Prostate gland (tissue), 2 donors: ENCODE measurements around the gene ENTPD1. TPM values are rescaled to one million over a fixed set of nuclear protein-coding genes. Genes with fewer than 3 reads are reported as not detected.
"Not testable (repeated sequence)": the region's sequence is repeated elsewhere in the genome, so short reads cannot be mapped to it uniquely, and the experiment has no call there.

Experiments
- DNase-seq: peaks from one replicate; pipeline ENCODE4 v3.0.0-alpha.2; 2019; ENCODE audit warnings: low spot score
- H3K27ac ChIP-seq, 2 donors: fragments of 200-600 bp; sonication (generic); 2 replicates each; pipeline ENCODE4 v1.5.1; 2017 to 2019
- H3K27me3 ChIP-seq: fragments of 200-600 bp; sonication (generic); replicated peaks from 2 replicates; pipeline ENCODE4 v1.5.1; 2019; ENCODE audit not compliant: insufficient read depth
- H3K36me3 ChIP-seq, 2 donors: fragments of 200-600 bp; sonication (generic); 1 replicate in 1 of 2; 2 replicates in 1 of 2; pipeline versions ENCODE4 v1.5.1 to v1.8.1; 2017 to 2019
- H3K4me1 ChIP-seq: fragments of 200-600 bp; sonication (generic); replicated peaks from 2 replicates; pipeline ENCODE4 v1.5.1; 2019
- H3K4me3 ChIP-seq, 2 donors: fragments of 200-600 bp; sonication (generic); 2 replicates each; pipeline ENCODE4 v1.5.1; 2017 to 2019
- H3K9me3 ChIP-seq: fragments of 200-600 bp; sonication (generic); 2 replicates; pipeline ENCODE4 v1.5.1; 2017
- POLR2A ChIP-seq: fragments of 450-650 bp; IDR thresholded peaks from one replicate; pipeline ENCODE4 v1.6.1; 2016; ENCODE audit warnings: antibody characterized with exemption, mild to moderate bottlenecking
- POLR2AphosphoS5 ChIP-seq: sonication (generic); formaldehyde crosslinking; IDR thresholded peaks from one replicate; pipeline ENCODE4 v1.6.1; 2017; ENCODE audit warnings: antibody characterized with exemption
- WGBS: methylation state at CpG from one replicate; pipeline ENCODE4 v1.1.5; 2018; 5-methylcytosine and 5-hydroxymethylcytosine counted together
- intact Hi-C: fragments of 100-400 bp; cut with DNase I; formaldehyde crosslinking; loops from one replicate; pipeline ENCODE4 v1.14.2; 2022
- total RNA-seq, 2 donors: library from RNA; depleted of rRNA; stranded (reverse); fragments of >200 nt; gene quantifications; one replicate each; pipeline ENCODE4 v1.1.0, GENCODE V29; 2016
- TF ChIP-seq, protein P1 (sequence below), 4 experiments: fragments of 200-600 bp in 2 of 4; fragments of 450-650 bp in 2 of 4; sonication (generic) in 2 of 4; IDR thresholded peaks; 1 replicate in 3 of 4; 2 replicates in 1 of 4; pipeline ENCODE4 v1.5.1; 2016 to 2019; ENCODE audit warnings: antibody characterized with exemption in 4 of 4, mild to moderate bottlenecking in 2 of 4, moderate library complexity in 2 of 4

ENTPD1 gene
- total RNA-seq, 2 donors from 2014 or later, result 7.0 to 9.3 TPM

DNA sequence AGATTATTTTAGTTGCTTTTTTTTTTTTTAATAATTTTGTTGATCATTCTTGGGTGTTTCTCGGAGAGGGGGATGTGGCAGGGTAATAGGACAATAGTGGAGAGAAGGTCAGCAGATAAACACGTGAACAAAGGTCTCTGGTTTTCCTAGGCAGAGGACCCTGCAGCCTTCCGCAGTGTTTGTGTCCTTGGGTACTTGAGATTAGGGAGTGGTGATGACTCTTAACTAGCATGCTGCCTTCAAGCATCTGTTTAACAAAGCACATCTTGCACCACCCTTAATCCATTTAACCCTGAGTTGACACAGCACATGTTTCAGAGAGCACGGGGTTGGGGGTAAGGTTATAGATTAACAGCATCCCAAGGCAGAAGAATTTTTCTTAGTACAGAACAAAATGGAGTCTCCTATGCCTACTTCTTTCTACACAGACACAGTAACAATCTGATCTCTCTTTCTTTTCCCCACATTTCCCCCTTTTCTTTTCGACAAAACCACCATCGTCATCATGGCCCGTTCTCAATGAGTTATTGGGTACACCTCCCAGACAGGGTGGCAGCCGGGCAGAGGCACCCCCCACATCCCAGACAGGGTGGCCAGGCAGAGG lies 52.8 kb downstream of the ENTPD1 start:
- H3K36me3 ChIP-seq, H3K4me3 ChIP-seq, H3K4me1 ChIP-seq, intact Hi-C loops, H3K27ac ChIP-seq, H3K27me3 ChIP-seq, H3K9me3 ChIP-seq, DNase-seq: not testable (repeated sequence)
- 91% methylated on average over 8 of the region's 8 CpGs for WGBS

DNA sequence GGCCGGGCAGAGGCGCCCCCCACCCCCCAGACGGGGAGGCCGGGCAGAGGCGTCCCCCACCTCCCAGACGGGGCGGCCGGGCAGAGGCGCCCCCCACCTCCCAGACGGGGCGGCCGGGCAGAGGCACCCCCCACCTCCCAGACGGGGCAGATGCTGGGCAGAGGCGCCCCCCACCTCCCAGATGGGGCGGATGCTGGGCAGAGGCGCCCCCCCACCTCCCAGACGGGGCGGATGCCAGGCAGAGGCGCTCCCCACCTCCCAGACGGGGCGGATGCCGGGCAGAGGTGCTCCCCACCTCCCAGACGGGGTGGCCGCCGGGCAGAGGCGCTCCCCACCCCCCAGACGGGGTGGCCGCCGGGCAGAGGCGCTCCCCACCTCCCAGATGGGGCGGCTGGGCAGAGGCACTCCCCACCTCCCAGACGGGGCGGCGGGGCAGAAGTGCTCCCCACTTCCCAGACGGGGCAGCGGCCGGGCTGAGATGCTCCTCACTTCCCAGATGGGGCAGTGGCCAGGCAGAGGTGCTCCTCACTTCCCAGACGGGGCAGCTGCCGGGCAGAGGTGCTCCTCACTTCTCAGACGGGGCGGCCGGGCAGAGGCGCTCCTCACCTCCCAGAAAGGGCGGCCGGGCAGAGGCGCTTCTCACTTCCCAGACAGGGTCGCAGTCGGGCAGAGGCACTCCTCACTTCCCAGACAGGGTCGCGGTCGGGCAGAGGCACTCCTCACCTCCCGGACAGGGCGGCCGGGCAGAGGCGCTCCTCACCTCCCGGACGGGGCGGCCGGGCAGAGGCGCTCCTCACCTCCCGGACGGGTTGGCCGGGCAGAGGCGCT lies 53.6 kb downstream of the ENTPD1 start:
- no peaks in the 10 kb centered on the region for H3K4me1 ChIP-seq
- TF ChIP-seq POLR2AphosphoS5, result no peak
- TF ChIP-seq, protein P1, sequence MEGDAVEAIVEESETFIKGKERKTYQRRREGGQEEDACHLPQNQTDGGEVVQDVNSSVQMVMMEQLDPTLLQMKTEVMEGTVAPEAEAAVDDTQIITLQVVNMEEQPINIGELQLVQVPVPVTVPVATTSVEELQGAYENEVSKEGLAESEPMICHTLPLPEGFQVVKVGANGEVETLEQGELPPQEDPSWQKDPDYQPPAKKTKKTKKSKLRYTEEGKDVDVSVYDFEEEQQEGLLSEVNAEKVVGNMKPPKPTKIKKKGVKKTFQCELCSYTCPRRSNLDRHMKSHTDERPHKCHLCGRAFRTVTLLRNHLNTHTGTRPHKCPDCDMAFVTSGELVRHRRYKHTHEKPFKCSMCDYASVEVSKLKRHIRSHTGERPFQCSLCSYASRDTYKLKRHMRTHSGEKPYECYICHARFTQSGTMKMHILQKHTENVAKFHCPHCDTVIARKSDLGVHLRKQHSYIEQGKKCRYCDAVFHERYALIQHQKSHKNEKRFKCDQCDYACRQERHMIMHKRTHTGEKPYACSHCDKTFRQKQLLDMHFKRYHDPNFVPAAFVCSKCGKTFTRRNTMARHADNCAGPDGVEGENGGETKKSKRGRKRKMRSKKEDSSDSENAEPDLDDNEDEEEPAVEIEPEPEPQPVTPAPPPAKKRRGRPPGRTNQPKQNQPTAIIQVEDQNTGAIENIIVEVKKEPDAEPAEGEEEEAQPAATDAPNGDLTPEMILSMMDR (IDR thresholded peaks at IDR 0.05), result no peak
- TF ChIP-seq POLR2A, result no peak
- intact Hi-C loops, result no loop called here
- no peak for DNase-seq
- 96% methylated on average over 49 of the region's 64 CpGs for WGBS
- no peaks in the 10 kb centered on the region for H3K9me3 ChIP-seq
- no peak overlapping the region for H3K27ac ChIP-seq
- H3K4me3 ChIP-seq, result no peak overlapping the region
- no peaks in the 10 kb centered on the region for H3K36me3 ChIP-seq
- no peaks in the 10 kb centered on the region for H3K27me3 ChIP-seq

DNA sequence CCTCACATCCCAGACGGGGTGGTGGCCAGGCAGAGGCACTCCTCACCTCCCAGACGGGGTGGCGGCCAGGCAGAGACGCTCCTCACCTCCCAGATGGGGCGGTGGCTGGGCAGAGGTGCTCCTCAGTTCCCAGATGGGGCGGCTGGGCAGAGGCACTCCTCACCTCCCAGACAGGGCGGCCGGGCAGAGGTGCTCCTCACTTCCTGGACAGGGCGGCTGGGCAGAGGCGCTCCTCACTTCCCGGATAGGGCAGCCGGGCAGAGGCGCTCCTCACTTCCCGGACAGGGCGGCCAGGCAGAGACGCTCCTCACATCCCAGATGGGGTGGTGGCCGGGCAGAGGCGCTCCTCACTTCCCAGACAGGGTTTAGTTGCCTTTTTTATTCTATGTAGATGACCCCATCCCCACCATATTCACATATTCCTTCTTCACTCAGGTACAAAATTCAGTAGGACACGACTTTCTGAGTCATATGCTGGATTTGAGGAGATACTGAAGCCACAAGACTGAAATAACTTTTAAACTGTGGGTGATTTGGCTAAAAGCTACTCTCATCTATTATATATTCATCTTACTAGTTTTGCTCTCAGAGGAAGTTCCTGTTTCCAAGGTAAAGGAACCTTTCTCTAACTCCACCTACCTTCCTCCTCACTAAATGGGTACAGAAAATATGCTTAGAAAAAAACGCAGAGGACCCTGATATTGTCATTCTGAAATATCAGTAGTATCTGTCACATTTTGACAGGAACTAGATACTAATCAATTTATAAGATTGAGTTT lies 54.4 kb downstream of the ENTPD1 start:
- intact Hi-C loops, result no loop called here
- TF ChIP-seq POLR2AphosphoS5, result no peak
- TF ChIP-seq, protein P1 (IDR thresholded peaks at IDR 0.05), result no peak
- TF ChIP-seq POLR2A, result no peak
- no peak overlapping the region for H3K27ac ChIP-seq
- WGBS, result 88% methylated on average over 20 of the region's 20 CpGs
- no peaks in the 10 kb centered on the region for H3K4me1 ChIP-seq
- DNase-seq, result no peak
- no peaks in the 10 kb centered on the region for H3K36me3 ChIP-seq
- no peaks in the 10 kb centered on the region for H3K27me3 ChIP-seq
- H3K4me3 ChIP-seq, result no peak overlapping the region
- H3K9me3 ChIP-seq, result no peaks in the 10 kb centered on the region

DNA sequence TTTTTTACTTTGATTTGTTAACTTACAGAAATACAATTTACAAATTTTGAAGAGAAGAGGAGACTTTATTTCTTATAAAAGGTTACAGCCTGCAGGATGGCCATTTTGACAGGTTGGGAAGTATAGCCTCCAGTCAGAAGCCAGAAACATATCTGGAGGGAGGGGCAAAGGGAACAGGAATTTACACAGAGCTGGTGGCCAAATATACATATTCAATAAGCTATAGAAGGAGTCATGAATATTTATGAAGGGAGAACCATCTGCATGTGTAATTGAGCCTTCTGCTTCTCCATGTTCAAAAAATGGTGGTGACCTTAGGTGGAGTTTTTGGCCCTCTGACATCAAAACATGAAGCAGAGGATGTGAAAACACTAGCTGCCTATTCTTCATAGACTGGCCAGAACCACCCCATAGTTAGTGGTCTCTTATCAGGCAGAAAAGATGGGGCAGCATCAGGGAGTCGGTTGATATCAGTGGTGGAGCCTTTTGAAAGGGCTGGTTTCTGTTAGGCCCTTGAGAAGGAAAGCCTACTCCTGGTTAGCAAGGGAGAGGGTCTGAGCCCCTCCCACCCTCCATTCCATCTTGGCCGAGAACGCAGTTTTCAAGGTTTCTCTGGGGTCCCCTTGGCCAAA lies 57.2 kb downstream of the ENTPD1 start:
- DNase-seq, result no peak
- TF ChIP-seq POLR2AphosphoS5, result no peak
- no peak for TF ChIP-seq POLR2A
- TF ChIP-seq, protein P1 (IDR thresholded peaks at IDR 0.05), result no peak
- Histone ChIP-seq H3K36me3 (no peaks in the 10 kb centered on the region), H3K4me1 (no peaks in the 10 kb centered on the region), H3K27ac (no peak overlapping the region), H3K27me3 (no peaks in the 10 kb centered on the region), H3K4me3 (no peak overlapping the region), H3K9me3 (no peaks in the 10 kb centered on the region)
- intact Hi-C loops, result no loop called here
- WGBS, result 98% methylated on average over 3 of the region's 3 CpGs

DNA sequence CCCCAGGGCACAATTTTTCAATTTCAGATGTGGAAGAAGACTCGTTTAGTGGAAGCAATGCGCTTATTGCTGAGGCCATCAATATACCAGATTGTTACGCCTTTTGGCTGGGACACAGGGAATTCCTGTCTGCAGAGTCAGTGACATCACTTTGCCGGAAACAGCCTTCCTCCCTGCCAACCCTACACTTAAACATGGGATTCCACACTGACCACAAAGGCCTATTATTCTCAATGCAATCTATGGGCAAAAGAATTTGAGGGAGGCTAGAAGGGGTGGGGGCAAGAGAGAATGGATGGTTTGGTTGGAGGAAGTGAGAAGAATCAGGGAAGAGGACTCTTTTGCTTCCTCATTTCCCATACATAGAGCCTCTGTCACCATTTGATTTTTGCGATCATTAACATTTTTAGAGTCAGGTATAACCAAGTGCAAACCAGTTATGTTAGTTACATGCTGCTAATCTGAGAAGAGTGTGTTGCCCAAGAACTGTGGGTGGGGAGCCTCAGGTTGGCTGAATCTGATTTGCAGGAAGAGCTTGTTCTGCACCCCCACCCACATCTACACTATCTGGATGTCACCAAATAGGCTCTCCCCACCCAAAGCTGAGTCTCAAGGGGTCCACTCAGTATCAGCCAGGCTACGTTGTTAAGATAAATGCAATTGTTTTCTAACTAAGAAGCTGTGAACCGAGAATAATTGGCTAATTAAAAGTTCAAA lies 58.2 kb downstream of the ENTPD1 start:
- Histone ChIP-seq H3K36me3 (no peaks in the 10 kb centered on the region), H3K9me3 (no peaks in the 10 kb centered on the region), H3K27ac (no peak overlapping the region), H3K4me3 (no peak overlapping the region), H3K27me3 (no peaks in the 10 kb centered on the region), H3K4me1 (no peaks in the 10 kb centered on the region)
- TF ChIP-seq POLR2AphosphoS5 (no peak), POLR2A (no peak)
- TF ChIP-seq, protein P1 (IDR thresholded peaks at IDR 0.05), result no peak
- intact Hi-C loops, result no loop called here
- 46% methylated on average over 7 of the region's 7 CpGs for WGBS
- no peak for DNase-seq
